OCI-LY1 (cell line): Measurements from ENCODE around the gene PPCDC.
"Not testable (repeated sequence)": the region's sequence is repeated elsewhere in the genome, so short reads cannot be mapped to it uniquely, and the experiment has no call there.

Experiments used
- H2AFZ ChIP-seq: fragments of 200-600 bp; sonication (generic), shearing (Covaris generic); 2 replicates; pipeline ENCODE4 v1.6.0; 2014; ENCODE audit warnings: antibody characterized with exemption, mild to moderate bottlenecking, low read length
- H3F3A ChIP-seq: fragments of 200-600 bp; sonication (generic), shearing (Covaris generic); 2 replicates; pipeline ENCODE4 v1.6.0; 2014; ENCODE audit warnings: mild to moderate bottlenecking, antibody characterized with exemption, low read length, moderate library complexity; ENCODE audit not compliant: insufficient read depth
- H3K27ac ChIP-seq: fragments of 200-600 bp; sonication (generic); 2 replicates; pipeline ENCODE4 v1.5.1; 2014; ENCODE audit warnings: low read length, mixed run types, mild to moderate bottlenecking, low read depth; ENCODE audit not compliant: poor library complexity, severe bottlenecking
- H3K27me3 ChIP-seq: fragments of 200-600 bp; sonication (generic); 2 replicates; pipeline ENCODE4 v1.6.0; 2014; ENCODE audit warnings: antibody characterized with exemption, mild to moderate bottlenecking, low read length, moderate library complexity; ENCODE audit not compliant: insufficient read depth
- H3K36me3 ChIP-seq: fragments of 200-600 bp; sonication (generic); 2 replicates; pipeline ENCODE4 v1.6.1; 2014; ENCODE audit warnings: mild to moderate bottlenecking, antibody characterized with exemption, low read length, moderate library complexity, mixed read lengths; ENCODE audit not compliant: insufficient read depth
- H3K4me1 ChIP-seq: fragments of 200-600 bp; sonication (generic); 2 replicates; pipeline ENCODE4 v1.5.1; 2014; ENCODE audit warnings: mild to moderate bottlenecking, low read length, moderate library complexity; ENCODE audit not compliant: insufficient read depth, severe bottlenecking
- H3K4me2 ChIP-seq: fragments of 200-600 bp; sonication (generic), shearing (Covaris generic); 2 replicates; pipeline ENCODE4 v1.6.1; 2014; ENCODE audit warnings: low read length
- H3K4me3 ChIP-seq: fragments of 200-600 bp; sonication (generic); 2 replicates; pipeline ENCODE4 v1.5.1; 2014; ENCODE audit warnings: low read length, low read depth, mild to moderate bottlenecking, mixed read lengths; ENCODE audit not compliant: poor library complexity, severe bottlenecking
- H3K79me2 ChIP-seq: fragments of 200-600 bp; shearing (Covaris generic); 2 replicates; pipeline ENCODE4 v1.6.1; 2016; ENCODE audit warnings: mixed run types, low read length, mixed read lengths; ENCODE audit not compliant: insufficient read depth
- H3K9ac ChIP-seq: fragments of 200-600 bp; sonication (generic), shearing (Covaris generic); 2 replicates; pipeline ENCODE4 v1.6.1; 2014; ENCODE audit warnings: mild to moderate bottlenecking, low read length, mixed read lengths
- H3K9me2 ChIP-seq: fragments of 200-600 bp; sonication (generic), shearing (Covaris generic); 2 replicates; pipeline ENCODE4 v1.6.1; 2014; ENCODE audit warnings: low read depth, mild to moderate bottlenecking, low read length, mixed read lengths
- H3K9me3 ChIP-seq: fragments of 200-600 bp; shearing (Covaris generic); 2 replicates; pipeline ENCODE4 v1.6.1; 2014; ENCODE audit warnings: low read length, mixed read lengths
- H4K20me1 ChIP-seq: fragments of 200-600 bp; sonication (generic), shearing (Covaris generic); 2 replicates; pipeline ENCODE4 v1.6.0; 2016; ENCODE audit warnings: mild to moderate bottlenecking, low read length; ENCODE audit not compliant: insufficient read depth
- CTCF ChIP-seq: fragments of 200-600 bp; sonication (generic), shearing (Covaris generic); IDR thresholded peaks from 2 replicates; pipeline ENCODE4 v1.5.1; 2017; ENCODE audit warnings: mild to moderate bottlenecking, antibody characterized with exemption, low read length, moderate library complexity, mixed read lengths
- EZH2 ChIP-seq: fragments of 200-600 bp; sonication (generic), shearing (Covaris generic); IDR thresholded peaks from 2 replicates; pipeline ENCODE4 v1.8.0; 2017; ENCODE audit warnings: borderline replicate concordance, mixed run types, mild to moderate bottlenecking, antibody characterized with exemption, low read length, moderate library complexity, mixed read lengths

PPCDC gene

GRCh38 chr15:75091814-75092213 is 68.4 kb downstream of the PPCDC start:
- Histone ChIP-seq H3K9me3 (no peaks in the 10 kb centered on the region), H3K4me2 (no peak overlapping the region), H2AFZ (no peak overlapping the region), H3K4me1 (no peaks in the 10 kb centered on the region), H3K9ac (no peak overlapping the region), H3K79me2 (no peaks in the 10 kb centered on the region), H3K36me3 (no peaks in the 10 kb centered on the region), H3K27ac (no peak overlapping the region), H3K27me3 (no peaks in the 10 kb centered on the region), H3K9me2 (no peaks in the 10 kb centered on the region), H4K20me1 (no peaks in the 10 kb centered on the region), H3K4me3 (no peak overlapping the region), H3F3A (no peaks in the 10 kb centered on the region)
- TF ChIP-seq CTCF (no peak), EZH2 (no peak)

GRCh38 chr15:75094961-75095478 is 71.6 kb downstream of the PPCDC start:
- not testable (repeated sequence) for H3K9me2 ChIP-seq, H3K4me2 ChIP-seq, H3K9ac ChIP-seq, H3K27ac ChIP-seq, H3K27me3 ChIP-seq, H3K9me3 ChIP-seq, H3K4me1 ChIP-seq, H2AFZ ChIP-seq, H4K20me1 ChIP-seq, H3K4me3 ChIP-seq, H3K79me2 ChIP-seq, H3F3A ChIP-seq, H3K36me3 ChIP-seq

- Histone ChIP-seq H3K4me2 (no peak overlapping the region), H3K27me3 (no peaks in the 10 kb centered on the region)
Observed at GRCh38 chr15:75095594-75095993, 72.2 kb downstream of the PPCDC start.

More at GRCh38 chr15:75095594-75095993, 72.2 kb downstream of the PPCDC start:
- Histone ChIP-seq H3K9me3 (no peaks in the 10 kb centered on the region), H3K36me3 (no peaks in the 10 kb centered on the region), H3K4me3 (no peak overlapping the region), H3K9ac (no peak overlapping the region), H3K27ac (no peak overlapping the region), H2AFZ (no peak overlapping the region), H3K4me1 (no peaks in the 10 kb centered on the region), H4K20me1 (no peaks in the 10 kb centered on the region), H3K79me2 (no peaks in the 10 kb centered on the region), H3K9me2 (no peaks in the 10 kb centered on the region), H3F3A (no peaks in the 10 kb centered on the region)
- TF ChIP-seq EZH2 = no peak
- no peak for TF ChIP-seq CTCF
